GM12801 (cell line): Measurements from ENCODE around the gene PPP2R5D.

Experiments used
- TF ChIP-seq, protein P1 (sequence below): IDR thresholded peaks from one replicate; pipeline ENCODE4 v1.5.1; 2011; ENCODE audit warnings: control low read depth; ENCODE audit not compliant: insufficient read length; ENCODE audit errors: extremely low read depth

PPP2R5D gene

DNA sequence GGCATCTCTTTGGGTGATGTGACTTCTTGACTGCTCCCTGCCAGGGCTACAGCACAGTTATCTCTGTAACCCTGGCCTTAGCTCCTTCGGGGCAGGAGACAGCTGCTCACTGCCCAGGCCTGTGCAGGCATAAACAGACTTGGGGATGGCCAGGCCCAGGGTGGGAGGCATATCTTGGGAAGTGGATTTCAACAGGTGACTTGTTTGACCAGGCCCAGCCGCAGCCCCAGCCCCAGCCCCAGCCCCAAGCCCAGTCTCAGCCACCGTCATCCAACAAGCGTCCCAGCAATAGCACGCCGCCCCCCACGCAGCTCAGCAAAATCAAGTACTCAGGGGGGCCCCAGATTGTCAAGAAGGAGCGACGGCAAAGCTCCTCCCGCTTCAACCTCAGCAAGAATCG, 21.9 kb downstream of the PPP2R5D start:
- TF ChIP-seq, protein P1, sequence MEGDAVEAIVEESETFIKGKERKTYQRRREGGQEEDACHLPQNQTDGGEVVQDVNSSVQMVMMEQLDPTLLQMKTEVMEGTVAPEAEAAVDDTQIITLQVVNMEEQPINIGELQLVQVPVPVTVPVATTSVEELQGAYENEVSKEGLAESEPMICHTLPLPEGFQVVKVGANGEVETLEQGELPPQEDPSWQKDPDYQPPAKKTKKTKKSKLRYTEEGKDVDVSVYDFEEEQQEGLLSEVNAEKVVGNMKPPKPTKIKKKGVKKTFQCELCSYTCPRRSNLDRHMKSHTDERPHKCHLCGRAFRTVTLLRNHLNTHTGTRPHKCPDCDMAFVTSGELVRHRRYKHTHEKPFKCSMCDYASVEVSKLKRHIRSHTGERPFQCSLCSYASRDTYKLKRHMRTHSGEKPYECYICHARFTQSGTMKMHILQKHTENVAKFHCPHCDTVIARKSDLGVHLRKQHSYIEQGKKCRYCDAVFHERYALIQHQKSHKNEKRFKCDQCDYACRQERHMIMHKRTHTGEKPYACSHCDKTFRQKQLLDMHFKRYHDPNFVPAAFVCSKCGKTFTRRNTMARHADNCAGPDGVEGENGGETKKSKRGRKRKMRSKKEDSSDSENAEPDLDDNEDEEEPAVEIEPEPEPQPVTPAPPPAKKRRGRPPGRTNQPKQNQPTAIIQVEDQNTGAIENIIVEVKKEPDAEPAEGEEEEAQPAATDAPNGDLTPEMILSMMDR: no peak

DNA sequence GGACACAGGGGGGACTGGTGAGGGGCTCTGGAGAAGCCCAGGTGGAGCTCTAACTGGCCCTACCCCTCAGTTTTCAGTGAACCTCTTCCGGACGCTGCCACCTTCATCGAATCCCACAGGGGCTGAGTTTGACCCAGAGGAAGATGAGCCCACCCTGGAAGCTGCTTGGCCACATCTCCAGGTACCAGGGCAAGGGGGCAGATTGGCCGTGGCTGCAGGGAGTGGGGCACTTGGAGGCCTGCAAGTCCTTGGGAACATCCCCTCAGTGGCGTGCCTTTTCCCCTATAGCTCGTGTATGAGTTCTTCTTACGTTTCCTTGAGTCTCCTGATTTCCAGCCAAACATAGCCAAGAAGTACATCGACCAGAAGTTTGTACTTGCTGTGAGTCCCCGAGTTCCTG, 22.8 kb downstream of the PPP2R5D start:
- TF ChIP-seq, protein P1: no peak

DNA sequence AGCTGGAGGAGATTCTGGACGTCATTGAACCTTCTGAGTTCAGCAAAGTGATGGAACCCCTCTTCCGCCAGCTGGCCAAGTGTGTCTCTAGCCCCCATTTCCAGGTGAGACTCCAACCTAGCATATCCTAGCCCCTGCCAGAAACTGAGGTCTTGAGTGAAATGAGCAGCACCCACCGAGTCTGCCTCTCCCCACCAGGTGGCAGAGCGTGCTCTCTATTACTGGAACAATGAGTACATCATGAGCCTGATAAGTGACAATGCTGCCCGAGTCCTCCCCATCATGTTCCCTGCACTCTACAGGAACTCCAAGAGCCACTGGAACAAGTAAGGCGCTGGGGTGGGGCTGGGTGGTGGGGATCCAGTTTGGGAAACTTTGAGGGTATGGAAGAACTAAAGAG, 24.8 kb downstream of the PPP2R5D start:
- TF ChIP-seq, protein P1: no peak

DNA sequence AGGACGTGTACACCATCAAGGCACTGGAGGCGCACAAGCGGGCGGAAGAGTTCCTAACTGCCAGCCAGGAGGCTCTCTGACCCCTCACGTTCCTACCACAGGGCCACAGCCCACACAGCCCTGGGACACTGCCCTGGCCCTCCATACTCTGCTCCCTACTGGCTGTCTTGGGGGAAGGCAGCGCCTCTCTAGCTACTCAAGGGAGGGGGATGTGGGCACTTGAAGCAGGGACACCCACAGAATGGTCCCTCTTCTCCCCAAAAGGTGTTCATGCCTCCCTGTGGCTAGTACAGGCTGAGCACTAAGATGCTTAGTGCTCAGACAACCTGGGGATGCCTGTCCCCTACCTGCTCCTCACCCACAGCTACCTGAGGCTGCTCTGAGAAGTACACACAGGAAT, 26.8 kb downstream of the PPP2R5D start:
- TF ChIP-seq, protein P1: no peak

DNA sequence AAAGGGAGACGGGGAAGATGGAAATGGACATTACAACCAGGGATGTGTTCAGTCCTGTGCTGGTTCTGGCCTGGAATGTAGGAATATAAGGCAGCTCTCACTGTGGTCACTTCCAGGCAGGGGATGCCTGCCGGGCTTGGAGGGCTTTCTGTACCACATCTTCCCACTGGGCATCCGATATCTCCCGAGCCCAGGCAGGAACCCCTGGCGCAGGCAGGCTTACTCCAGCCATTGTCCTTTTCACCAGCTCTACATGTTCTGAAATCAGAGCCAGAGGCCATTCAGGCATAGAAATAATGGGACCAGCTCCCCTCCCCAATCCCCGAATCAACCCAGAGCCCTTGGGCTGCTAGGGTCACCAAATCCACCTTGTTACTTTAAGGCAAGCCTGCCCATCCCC, 28.0 kb downstream of the PPP2R5D start:
- TF ChIP-seq, protein P1: no peak

DNA sequence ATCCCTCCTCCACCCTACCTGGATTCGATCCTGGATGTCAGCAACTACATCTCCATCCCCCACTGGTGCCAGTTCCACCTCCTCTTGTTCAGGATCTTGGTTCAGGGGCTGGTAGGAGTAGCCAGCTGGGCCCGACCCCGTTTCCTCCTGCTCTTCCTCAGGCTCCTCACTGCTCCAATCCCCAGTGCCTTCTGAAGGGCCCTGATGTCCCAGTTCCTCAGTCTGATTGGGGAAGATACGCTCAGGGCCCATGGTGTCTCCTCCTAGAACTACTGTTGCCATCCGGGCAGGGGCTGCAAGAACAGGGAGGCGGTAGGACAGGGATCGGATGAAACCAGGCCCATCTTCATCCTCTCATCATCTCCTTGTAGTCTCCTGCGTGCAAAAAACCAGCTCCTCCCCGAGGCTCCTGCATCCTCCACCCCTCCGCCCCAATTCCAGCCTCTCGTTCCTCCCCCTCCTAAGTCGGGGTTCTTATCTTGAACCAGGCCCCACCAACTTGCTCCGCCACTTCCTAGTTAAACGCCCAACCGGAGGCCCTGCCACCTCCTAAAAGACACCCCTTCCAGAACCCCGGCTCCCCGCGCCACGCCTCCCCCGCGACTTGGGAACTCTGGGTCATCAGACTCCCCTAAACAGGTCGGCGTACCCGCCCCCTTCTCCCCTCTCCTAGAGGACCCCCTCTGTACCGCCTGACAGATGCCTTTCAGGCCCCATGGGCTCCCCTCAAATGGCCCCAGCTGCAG, 28.9 kb downstream of the PPP2R5D start:
- TF ChIP-seq, protein P1: no peak

DNA sequence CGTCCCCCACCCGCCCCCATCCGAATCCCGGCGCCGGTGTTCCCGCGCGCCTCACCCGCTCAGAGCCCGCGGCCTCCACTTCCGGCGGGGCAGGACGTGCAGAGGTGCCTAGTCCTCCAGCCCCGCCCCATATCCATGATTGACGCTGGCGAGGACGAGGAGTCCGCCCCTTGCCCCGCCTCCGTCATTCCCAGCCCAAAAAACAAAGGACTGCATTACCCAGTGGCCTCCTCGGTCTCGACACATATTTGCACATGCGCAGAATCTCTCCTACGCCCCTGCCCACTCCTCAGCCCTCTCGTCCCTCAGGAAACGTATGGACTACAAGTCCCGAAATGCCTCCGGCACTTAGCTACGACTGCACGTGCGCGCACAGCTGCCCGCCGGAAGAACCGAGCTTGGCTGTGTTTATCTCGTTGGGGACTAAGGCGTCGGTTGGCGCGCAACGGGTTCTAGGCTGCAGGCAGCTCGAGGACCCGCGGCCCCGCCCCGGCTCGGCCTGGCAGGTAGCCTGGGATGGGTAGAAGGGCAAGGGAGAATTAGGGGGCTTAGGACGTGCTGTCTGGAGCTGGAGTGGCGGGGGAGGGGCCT, 29.6 kb downstream of the PPP2R5D start, which contains the start of the genes KLHDC3 and MEA1:
Gene KLHDC3, plus strand, starts transcription at position 407 of the 591 bp plus-strand sequence. CDS start 2,944 bp downstream, outside the sequence.
Gene MEA1, minus strand, starts transcription at position 104 of the 591 bp plus-strand sequence. CDS start 133 bp downstream, outside the sequence.
- TF ChIP-seq, protein P1: no peak
